ENCODE results near the gene MTARC2.
"Not testable (repeated sequence)": the region's sequence is repeated elsewhere in the genome, so short reads cannot be mapped to it uniquely, and the experiment has no call there.

The MTARC2 gene

DNA sequence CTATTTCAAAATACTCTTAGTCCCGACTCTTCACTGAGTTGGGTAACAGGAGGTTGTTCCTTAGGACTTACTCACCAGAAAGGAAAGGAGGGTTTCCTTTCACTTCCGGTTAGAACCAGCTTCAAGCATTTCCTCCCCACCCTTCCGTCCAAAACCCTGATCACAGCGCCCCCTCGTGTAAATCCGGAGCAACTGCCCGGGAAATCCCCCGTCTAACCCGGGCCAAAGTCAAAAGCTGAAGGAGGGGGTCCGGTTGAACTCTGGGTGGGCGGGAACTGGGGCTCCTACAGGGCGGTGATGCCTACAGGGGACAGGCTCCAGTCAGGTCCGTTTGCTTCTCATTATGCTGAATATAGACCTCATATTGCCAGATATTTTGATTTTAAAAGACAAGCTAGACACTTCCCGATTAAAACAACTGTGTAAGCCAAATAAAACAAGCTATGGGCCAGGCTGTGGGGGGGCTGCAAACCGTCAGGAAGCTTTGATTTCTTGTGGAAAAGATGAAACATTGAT, 15.0 kb upstream of the MTARC2 start:
- DNase-seq = peak; percentile 71

DNA sequence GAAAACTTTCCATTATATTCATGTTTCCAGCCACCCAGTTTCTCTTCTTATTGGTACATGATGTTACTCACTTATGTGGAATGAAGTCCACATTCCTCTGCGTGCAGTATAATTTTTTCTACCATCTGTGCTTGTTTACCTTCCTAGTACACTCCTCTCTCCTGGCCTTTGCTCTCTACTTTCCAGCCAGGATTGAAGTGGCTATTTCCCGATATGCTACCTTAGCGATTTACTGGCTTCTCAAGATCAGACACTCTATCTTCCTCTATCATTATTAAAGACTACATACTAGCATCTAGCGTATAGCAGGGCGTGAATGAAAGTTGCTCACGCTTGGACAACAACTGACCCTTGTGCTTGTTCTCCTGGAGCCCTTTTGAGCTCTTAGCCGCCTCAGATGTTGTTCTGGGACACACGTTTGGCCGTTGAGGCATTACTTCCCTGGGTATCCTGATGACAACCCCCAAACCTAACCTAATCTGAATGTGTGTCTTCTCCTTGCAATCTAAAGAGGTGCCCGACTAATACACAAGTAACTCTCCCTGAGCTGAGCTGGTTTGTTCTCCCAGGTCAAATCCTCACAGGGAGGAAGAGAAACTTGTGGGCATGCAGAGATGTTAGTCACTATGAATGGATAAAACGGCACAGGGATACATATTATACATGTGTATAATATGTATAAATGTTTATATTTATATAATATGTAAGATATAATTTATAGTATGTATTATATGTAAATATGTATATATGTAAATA, 13.4 kb upstream of the MTARC2 start:
- DNase-seq = no peak

DNA sequence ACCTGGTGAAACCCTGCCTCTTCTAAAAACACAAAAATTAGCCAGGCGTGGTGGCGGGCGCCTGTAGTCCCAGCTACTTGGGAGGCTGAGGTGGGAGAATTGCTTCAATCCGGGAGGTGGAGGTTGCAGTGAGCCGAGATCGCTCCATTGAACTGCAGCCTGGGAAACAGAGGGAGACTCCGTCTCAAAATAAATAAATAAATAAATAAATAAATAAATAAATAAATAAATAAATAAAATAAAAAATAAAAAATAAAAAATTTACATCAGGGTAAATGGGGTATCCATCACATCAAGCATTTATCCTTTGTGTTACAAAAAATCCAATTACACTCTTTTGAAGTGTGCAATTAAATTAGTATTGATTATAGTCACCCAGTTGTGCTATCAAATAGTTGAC, 11.8 kb upstream of the MTARC2 start:
- not testable (repeated sequence) for DNase-seq

DNA sequence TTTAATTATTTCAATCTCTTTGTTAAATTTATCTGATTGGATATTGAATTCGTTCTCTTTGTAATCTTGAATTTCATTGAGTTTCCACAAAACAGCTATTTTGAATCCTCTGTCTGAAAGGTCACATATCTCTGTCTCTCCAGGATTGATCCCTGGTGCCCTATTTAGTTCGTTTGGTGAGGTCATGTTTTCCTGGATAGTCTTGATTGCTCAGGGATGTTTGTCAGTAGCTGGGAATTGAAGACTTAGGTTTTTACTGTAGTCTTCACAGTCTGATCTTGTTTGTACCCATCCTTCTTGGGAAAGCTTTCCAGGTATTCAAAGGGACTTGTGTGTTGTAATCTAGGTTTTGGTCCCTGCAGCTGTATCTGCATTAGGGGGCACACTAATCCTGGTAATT, 6.8 kb upstream of the MTARC2 start:
- no peak for DNase-seq

DNA sequence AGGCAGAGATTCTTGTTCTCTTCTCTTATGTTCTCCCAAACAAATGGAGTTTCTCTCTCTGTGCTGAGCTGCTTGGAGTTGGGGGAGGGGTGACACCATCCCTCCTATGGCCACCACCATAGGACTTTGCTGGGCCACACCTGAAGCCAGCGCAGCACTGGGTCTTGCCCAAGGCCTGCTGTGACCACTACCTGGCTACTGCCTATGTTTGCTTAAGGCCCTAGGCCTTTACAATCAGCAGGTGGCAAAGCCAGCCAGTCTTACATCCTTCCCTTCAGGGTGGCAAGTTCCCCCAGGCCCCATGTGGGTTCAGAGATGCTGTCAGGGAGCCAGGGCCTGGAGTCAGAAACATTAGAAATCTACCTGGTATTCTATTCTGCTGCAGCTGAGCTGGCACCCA, 6.3 kb upstream of the MTARC2 start:
- no peak for DNase-seq

DNA sequence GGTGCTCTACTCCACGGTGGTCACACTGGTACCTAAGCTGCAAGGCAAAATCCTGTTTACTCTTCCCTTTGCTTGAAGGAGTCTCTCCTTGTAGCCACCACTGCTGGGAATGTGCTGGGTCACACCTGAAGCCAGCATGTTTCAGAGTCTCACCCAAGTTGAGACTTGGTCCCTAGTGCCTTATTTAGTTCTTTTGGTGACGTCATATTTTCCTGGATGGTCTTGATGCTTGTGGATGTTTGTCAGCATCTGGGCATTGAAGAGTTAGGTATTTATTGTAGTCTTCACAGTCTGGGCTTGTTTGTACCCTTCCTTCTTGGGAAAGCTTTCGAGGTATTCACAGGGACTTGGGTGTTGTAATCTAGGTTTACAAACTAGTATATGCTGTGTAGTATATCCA, 5.6 kb upstream of the MTARC2 start:
- DNase-seq = no peak

DNA sequence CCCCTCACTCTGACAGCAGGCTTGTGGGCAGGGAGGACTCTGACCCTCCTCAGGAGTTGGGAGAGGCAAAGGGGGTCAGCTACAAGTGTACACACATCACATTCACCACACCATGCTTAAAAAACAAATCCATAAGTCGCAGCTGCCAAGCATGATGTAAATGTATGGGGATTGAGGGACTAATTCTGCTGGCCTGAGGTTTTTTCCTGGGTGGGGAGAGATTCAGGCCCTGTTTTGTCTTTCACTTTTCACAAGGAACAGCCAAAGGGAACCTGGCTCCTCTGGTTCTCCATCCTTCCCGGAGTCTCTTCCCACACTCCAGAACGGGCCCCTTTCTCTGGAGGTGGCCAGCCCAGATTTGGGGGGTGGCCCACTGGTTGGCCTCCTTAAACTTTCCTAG, 1.3 kb upstream of the MTARC2 start:
- DNase-seq = no peak

DNA sequence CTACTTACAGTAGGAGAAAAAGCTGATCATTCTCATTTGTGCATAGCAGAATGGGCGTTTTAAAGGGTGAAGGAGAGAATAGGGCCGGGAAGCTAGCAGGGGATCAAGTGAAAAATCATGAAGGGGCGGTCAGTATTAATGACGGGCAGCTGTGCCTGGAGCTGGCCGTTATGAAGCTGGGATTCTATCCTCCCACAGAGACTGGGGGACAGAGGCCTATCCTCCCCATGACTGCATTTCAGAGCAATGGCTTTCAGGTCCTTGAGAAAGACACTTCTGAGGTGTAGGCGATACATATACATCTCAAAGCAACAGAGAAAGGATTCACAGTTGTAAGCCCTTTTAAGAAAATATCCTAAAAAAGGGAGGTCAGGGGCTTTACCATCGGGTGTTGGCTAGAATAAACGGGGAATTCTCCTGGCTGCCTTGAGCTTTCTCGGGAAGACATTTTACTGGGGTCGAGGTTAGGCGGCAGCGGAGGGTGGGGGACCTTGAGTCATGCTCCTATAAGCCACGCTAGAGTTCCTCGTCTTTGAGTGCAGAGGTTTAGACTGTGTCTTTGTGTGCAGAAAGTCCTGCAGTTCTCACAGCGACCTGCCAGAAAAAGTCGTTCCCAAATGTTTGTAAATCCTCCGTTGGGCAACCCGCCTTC, 559 bp upstream of the MTARC2 start:
- no peak for DNase-seq

DNA sequence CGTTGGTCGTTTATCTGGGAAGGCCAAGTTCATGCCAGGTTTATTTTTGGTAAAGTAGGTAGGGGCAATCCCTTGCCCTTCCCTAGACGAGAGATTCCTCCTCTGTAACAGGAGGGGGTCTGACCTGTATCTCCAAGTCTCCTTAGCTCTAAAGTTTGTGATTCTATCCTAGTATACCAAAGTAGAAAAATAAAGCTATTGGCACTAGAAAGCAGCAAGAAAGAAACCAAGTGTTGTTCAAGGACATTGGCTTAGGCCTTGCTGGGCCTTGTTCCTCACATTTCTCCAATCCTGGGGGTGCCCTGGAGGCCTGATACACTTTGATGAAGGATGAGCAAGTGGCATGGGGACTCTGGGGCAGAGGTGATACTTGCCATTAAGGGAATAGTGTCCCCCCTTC, 814 bp downstream of the MTARC2 start:
- no peak for DNase-seq

DNA sequence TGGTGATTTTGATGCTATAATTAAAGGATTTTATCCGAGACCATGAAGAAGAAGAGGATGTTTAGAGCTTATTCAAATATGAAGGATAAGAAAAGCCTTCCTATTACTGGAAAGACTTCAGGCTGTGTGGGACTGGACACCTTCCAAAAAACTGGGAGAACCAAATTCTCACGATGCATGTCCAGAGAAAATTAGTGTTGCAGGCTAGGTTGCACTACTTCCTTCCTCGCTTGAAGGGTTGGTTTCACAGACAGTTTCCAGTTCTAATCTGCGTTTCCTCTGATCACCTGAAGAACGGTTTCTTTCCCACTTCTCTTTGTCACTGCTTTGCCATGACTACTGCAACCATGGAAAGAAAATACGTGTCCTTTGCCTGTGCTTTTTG, 2.0 kb downstream of the MTARC2 start:
- DNase-seq = no peak

DNA sequence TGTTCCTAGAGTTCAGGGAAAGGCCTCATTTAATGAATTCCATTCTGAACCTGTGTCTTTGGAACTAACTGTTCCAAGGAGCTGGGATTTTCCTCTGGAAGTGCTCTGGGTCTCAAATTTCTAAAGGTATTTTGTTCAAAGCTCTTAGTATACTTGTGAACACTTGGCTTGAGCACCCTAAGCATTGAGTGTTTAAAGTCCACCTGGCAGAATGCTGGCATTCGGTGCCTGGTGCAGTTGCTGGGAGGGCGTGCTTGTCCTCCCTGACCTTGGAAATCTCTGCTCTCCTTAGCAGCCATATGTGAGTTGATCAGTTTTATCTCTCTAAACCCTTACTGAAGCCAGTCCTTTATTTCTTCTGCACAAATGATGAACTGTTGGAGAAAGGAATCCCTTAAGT, 3.0 kb downstream of the MTARC2 start:
- DNase-seq = no peak

DNA sequence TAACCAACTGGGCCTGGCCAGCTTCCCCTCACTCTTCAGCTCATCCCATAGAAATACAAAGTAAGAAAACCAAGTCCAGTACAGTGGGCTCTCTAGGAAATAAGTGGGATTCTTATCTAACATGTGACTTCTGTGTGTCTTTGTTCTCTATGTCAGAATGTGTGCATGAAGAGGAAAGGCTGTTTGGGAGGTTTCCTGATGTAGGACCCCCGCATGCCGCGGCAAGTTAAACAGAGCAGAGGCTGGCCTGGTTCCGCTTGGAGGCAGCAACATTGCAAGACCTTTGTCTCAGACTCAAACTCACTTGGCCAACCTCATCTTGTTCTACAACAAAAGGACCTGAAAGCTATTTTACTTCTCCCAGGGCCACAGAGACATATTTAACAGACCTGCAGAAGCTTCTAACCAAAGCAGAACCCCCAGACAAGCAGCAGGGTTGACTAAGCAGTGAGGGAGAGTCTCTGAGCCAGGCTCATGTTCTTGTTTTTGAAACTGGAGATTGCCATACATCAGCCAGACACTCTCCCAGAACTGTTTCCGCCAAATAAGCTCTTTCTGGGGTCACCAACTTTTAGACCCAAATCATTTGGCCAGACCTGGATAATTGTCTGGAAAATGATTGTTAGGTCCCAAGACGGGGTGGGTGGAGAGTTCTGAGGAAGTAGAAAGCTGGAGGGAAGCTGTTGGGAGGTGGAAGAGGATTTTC, 6.2 kb downstream of the MTARC2 start:
- DNase-seq = no peak

DNA sequence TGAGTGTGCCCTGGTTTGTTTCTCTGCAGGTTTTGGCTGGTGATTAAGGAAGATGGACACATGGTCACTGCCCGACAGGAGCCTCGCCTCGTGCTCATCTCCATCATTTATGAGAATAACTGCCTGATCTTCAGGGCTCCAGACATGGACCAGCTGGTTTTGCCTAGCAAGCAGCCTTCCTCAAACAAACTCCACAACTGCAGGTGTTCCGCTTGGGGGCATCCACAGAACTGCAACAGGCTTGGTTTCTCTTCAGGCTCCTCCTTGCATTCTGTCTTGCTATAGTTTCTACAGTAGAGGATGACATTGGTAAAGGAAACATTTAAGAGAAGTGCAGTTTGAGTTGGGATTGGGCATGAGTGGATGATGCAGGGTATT, 6.8 kb downstream of the MTARC2 start:
- no peak for DNase-seq

DNA sequence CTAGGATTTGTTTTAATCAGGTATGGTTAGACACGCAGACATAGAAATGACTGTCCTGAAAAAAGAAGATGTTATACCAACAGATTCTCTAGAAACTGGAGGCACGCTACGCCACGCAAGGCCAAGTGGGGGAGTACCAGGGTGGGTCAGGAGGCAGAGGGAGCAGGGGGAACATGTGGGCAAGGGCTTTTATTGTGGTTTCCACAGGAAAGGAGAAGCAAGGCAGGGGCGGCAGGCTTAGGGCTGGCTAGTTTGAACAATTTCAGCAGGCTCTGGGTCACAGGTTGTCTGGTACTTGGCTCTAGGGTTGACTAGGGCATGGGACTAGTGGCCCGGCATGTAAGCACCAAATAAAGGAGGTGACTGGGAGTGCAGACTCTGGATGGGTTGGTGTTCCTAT, 7.2 kb downstream of the MTARC2 start:
- no peak for DNase-seq

DNA sequence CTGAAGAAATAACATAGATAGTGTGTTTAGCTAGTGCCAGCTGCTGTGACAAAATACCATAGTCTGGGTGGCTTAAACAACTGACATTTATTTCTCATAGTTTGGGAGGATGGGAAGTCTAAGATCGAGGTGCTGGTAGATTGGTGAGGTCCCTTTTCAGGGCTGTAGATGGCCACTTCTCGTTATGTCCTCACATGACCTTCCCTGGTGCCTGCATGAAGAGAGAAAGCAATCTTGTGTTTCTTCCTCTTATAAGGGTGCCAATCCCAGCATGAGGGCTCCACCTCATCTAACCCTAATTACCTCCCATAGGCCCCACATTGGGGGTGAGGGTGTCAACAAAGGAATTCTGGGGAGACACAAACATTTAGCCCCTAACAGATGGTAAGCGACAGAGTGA, 9.3 kb downstream of the MTARC2 start:
- no peak for DNase-seq

DNA sequence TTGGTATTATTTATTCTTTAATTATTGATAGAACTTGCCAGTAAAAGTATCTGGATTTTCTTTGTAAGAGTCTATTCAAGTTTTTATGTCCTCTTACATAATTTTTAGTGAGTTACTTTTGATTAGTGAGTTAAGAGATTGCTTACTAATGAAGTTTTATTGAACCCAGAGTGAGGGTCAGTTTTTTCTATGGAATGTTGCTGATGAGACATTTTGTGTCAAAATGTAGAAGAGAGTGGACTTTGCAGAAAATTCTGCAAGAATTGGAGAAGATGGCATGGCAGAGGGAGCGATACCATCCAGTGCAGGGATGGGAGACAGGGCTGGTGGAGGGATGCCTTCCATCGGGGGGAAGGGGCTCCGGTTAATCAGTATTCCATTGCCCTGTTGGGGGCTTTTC, 11.0 kb downstream of the MTARC2 start:
- DNase-seq = no peak

DNA sequence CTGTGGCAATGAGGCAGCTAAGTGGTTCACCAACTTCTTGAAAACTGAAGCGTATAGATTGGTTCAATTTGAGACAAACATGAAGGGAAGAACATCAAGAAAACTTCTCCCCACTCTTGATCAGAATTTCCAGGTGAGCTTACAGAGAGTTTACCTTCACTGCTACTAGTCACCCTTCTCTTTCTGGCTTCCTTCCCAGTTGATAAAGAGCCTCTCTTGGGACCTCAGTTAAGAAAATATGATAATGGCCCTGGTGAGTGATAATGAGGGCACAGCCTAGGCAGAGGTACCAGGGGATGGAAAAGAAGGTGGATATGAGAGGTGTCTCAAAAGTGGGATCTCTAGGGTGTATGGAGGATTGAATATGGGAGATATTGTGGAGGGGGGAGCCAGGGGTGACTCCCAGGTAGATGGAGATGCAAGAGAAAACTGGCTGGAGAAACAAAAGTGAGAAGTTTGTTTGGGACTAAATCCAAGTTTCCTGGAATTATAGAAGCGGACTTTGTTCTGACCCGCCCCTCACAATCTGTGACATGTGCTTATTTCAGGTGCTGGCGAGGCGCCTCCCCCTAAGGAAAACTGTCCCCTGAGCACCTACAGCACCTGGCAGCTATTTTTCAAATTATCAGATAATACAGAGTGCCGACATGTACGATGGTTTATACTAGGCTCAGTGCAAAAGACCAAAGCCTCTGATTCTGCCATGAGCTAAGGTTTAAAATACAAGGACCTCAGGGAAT, 13.7 kb downstream of the MTARC2 start:
- no peak for DNase-seq

DNA sequence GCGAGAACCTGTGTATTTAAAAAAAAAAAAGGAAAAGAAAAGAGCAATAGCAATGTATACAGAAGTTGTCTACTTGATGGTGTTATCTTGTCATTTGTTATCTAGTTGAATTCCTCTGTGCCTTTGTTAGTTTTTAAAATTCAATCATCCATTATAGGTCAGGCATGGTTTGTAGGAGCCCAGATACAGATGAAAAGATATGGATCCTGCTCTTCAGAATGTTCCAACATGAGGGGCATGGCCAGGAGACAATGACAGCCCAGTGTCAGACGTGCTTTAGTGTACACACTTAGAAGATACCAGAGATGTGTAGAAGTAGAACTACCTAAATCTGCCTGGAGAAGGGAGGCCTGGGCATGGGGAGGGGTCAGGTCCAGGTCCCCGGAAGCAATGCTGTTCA, 16.6 kb downstream of the MTARC2 start:
- DNase-seq = no peak

DNA sequence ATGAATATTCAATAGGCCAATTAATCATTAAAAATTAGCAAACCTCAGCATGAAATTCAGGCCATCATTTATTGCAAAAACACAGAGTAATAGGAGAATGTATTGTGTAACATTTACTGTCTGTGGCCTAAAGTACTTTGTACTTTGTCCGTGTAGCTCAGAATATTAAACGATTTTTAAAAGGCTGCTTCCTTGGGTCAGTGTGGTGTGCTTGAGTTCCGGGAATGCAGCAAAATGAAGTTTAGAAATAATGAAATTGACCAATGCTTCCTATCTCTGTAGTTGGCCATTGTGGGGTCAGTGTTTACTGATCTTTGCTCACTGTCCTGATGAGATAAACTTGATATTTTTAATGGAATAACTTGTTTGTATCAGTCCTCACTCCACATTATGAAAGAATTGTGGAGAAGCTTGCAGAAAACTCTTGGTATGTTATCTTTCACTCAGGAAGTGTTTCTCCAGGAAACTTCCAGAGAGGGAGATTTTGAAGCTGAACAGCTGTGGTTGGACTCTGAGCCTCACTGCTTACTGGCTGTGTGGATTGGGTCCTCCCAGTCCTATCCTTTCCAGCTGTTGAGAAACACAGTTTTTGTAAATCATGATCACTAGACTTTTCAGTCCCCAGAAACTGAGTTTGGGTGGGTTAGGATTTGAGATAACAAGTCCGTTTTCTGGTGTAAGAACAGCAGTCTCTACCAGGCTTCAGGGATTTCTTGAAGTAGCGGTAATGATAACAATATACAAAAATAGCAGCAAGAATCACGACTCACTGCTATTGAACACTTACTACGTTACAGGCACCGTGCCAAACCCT, 19.4 kb downstream of the MTARC2 start:
- DNase-seq = no peak

DNA sequence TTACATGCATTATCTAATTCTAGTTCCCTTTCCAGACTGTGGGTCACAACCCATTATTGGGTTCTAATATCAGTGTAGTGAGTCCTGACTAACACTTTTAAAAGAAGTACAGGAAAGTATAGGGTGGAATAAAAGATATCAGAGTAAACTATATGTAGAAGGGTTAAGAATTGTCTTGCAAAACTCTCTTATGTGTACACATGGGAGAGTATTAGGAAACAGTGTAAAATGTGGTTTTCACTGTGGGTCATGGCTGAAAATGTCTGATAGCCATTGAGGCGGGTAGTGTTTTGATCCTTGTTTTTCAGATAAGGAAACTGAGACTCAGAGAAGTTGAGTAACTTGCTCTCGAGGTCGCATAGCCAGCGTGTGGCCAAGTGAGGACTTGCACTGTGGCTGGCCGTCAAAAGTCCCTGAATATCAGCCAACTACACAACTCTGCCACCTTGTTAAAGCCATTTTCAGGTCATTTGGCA, 20.0 kb downstream of the MTARC2 start:
- no peak for DNase-seq

DNA sequence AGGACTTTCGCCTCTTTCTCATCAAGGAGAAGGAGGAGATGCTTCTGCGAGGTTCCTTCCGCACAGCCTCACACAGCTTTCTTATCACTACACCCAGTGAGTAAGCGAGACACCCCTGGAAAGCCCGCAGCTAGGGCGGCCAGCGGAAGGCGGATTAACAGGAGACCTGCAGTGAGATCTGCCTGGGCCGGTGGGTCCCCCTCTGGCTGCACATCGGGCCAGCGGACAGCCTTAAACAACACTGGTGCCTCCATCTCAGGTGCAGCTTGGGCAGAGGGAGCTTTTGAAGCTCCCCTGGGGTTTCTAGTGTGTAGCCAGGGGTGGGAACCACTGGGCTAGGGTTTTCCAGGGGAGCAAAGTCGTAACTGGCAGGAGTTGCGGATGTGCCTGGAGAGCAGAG, 21.1 kb downstream of the MTARC2 start:
- DNase-seq = no peak

DNA sequence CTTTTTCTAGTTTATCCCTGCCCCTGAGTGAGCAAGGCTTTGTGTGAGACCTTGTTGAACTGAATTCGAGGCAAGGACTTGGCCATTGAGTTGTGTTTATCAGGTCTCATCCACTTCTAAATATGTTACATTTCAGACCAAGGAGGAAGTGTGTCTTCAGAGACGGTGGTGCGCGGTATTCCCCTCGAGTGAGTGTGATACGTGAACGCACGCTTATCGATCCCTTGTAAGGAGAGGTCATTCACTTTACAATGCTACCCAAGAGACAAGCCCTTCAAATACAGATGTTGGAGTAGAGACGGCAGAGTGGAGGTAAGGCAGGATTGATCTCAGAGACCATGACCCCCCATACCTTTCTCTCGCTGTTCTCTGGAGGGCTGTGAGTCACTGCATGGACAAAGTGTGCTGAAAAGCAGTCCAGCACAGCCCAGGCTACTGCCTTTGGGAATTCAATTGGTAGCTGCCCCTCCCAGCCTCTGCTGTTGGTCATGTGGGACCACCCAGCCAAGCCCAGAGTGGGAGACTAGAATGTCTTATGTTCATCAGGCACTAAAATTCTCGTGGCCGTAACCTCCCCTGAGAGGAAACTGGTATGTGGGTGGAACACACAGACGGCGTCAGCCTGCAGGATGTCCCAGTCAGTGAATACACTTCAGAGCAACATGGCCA, 22.3 kb downstream of the MTARC2 start:
- DNase-seq = no peak

Measured in activated T-cell treated with anti-CD3 and anti-CD28 coated beads, Interleukin-2, amount 50 U/mL, for 1 hour (primary cell).